Urothelium cell line (cell line): ENCODE results near the gene PID1.

Source experiments
- DNase-seq: peaks from one replicate; pipeline ENCODE4 v3.0.0; 2011; ENCODE audit warnings: low spot score, mixed read lengths
- FAIRE-seq: peaks from 2 replicates; lab custom pipeline; 2011; peaks lifted over from hg19 to GRCh38; lab: Jason Lieb, UNC

PID1 gene

GRCh38 chr2:229270551-229271410 is at the start of gene PID1:
Gene PID1, minus strand, starts transcription at chr2:229271287. Its CDS starts 244 bp downstream, at chr2:229271043.
- DNase-seq (peak; percentile 85), FAIRE-seq (no peak)

GRCh38 chr2:229319558-229319957 is 48.5 kb upstream of the PID1 start:
- FAIRE-seq, result no peak

GRCh38 chr2:229314117-229314516 is 43.0 kb upstream of the PID1 start:
- DNase-seq (no peak), FAIRE-seq (no peak)

More at GRCh38 chr2:229319558-229319957, 48.5 kb upstream of the PID1 start:
- DNase-seq, result no peak

GRCh38 chr2:229313591-229313990 is 42.5 kb upstream of the PID1 start:
- DNase-seq, result no peak

GRCh38 chr2:229301237-229301636 is 30.1 kb upstream of the PID1 start:
- FAIRE-seq (no peak), DNase-seq (no peak)

More at GRCh38 chr2:229313591-229313990, 42.5 kb upstream of the PID1 start:
- no peak for FAIRE-seq

GRCh38 chr2:229300790-229301189 is 29.7 kb upstream of the PID1 start:
- FAIRE-seq, result no peak
- DNase-seq, result no peak

GRCh38 chr2:229300371-229300770 is 29.3 kb upstream of the PID1 start:
- no peak for FAIRE-seq
- DNase-seq, result no peak

GRCh38 chr2:229297247-229297646 is 26.2 kb upstream of the PID1 start:
- no peak for DNase-seq
- FAIRE-seq, result no peak

- DNase-seq (no peak), FAIRE-seq (no peak)
Observed at GRCh38 chr2:229296536-229296935, 25.4 kb upstream of the PID1 start.

GRCh38 chr2:229296016-229296415 is 24.9 kb upstream of the PID1 start:
- FAIRE-seq, result no peak
- no peak for DNase-seq

GRCh38 chr2:229287823-229288222 is 16.7 kb upstream of the PID1 start:
- no peak for DNase-seq
- FAIRE-seq, result no peak

- no peak for FAIRE-seq
- peak; percentile 67 for DNase-seq
Observed at GRCh38 chr2:229282758-229283546, 11.9 kb upstream of the PID1 start.

- FAIRE-seq (no peak), DNase-seq (no peak)
Observed at GRCh38 chr2:229279516-229279915, 8.4 kb upstream of the PID1 start.

GRCh38 chr2:229275506-229275905 is 4.4 kb upstream of the PID1 start:
- FAIRE-seq (no peak), DNase-seq (no peak)

- FAIRE-seq (no peak), DNase-seq (peak; percentile 83)
Observed at GRCh38 chr2:229273723-229274338, 2.7 kb upstream of the PID1 start.

GRCh38 chr2:229273006-229273722 is 2.1 kb upstream of the PID1 start:
- no peak for FAIRE-seq
- DNase-seq, result no peak

GRCh38 chr2:229269941-229270340 is 1.1 kb downstream of the PID1 start:
- DNase-seq (no peak), FAIRE-seq (no peak)

- FAIRE-seq (no peak), DNase-seq (no peak)
Observed at GRCh38 chr2:229269146-229269545, 1.9 kb downstream of the PID1 start.

GRCh38 chr2:229268626-229269025 is 2.5 kb downstream of the PID1 start:
- DNase-seq, result no peak
- no peak for FAIRE-seq

- DNase-seq, result no peak
- no peak for FAIRE-seq
Observed at GRCh38 chr2:229267080-229267479, 4.0 kb downstream of the PID1 start.

GRCh38 chr2:229265727-229266126 is 5.4 kb downstream of the PID1 start:
- FAIRE-seq, result no peak
- no peak for DNase-seq
